A673 (cell line): Measurements from ENCODE around the gene DACT2.

ENCODE experiments used
- EZH2 ChIP-seq: fragments of 200-600 bp; sonication (generic); IDR thresholded peaks from 2 replicates; pipeline ENCODE4 v1.6.1; 2017; ENCODE audit warnings: borderline replicate concordance, low read depth, mild to moderate bottlenecking, mixed read lengths, antibody characterized with exemption, low read length; ENCODE audit not compliant: poor library complexity, severe bottlenecking
- TF ChIP-seq, protein P1 (sequence below): fragments of 300-800, 200-600 bp; sonication (generic); conservative IDR thresholded peaks from 2 replicates; pipeline ENCODE4 v1.5.1; 2017; ENCODE audit warnings: low read depth, mild to moderate bottlenecking, antibody characterized with exemption, low read length, moderate library complexity, mixed read lengths

DNA sequence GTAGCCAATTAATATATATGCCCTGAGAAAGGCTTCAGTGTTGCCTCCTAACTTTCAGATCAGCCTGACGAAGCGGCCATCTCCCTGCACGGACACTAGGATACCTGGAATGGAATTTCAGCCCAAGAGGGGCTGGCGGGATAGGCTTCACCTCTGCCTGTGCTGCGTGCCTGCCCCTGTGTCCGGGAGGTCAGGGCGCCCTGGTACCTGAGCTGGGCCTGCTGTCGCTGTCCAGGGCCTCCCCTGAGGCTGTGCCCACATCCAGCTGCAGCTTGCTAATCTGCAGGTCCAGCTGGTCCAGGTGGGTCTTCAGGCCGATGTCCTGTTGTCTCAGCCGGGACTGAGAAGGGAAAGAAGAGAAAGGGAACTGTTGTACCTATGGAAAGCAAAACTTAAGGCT is 8.6 kb downstream of the DACT2 start:
- TF ChIP-seq, protein P1, sequence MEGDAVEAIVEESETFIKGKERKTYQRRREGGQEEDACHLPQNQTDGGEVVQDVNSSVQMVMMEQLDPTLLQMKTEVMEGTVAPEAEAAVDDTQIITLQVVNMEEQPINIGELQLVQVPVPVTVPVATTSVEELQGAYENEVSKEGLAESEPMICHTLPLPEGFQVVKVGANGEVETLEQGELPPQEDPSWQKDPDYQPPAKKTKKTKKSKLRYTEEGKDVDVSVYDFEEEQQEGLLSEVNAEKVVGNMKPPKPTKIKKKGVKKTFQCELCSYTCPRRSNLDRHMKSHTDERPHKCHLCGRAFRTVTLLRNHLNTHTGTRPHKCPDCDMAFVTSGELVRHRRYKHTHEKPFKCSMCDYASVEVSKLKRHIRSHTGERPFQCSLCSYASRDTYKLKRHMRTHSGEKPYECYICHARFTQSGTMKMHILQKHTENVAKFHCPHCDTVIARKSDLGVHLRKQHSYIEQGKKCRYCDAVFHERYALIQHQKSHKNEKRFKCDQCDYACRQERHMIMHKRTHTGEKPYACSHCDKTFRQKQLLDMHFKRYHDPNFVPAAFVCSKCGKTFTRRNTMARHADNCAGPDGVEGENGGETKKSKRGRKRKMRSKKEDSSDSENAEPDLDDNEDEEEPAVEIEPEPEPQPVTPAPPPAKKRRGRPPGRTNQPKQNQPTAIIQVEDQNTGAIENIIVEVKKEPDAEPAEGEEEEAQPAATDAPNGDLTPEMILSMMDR, result no peak
- no peak for TF ChIP-seq EZH2
